Measurements from ENCODE around the gene DAAM2. TPM values are rescaled to one million over a fixed set of nuclear protein-coding genes. Genes with fewer than 3 reads are reported as not detected.

The DAAM2 gene
- polyA plus RNA-seq, 3 donors, result not detected

- no peaks in the 10 kb centered on the region for H3K4me1 Mint-ChIP-seq
- H3K9me3 Mint-ChIP-seq, result peaks cover 0 to 4% (median 0%) of the 10 kb centered on the region in 7 donors
- intact Hi-C loops (cut with micrococcal nuclease), result no loop called here
- H3K27me3 Mint-ChIP-seq (ENCODE audit: low read depth in 3 of 3), result peaks cover 0 to 14% (median 9%) of the 10 kb centered on the region in 3 donors
- H3K9me3 ChIP-seq (replicated peaks in 1 of 2; ENCODE audit: control insufficient read depth in 1 of 2, insufficient read depth in 1 of 2, low read length in 2 of 2), result no peaks in the 10 kb centered on the region
- no peaks in the 10 kb centered on the region for H4K20me1 ChIP-seq (ENCODE audit: insufficient read depth, low read length)
- DNase-seq, result no peak
- H3K79me2 ChIP-seq (ENCODE audit: insufficient read depth, low read length), result no peaks in the 10 kb centered on the region
- H3K4me3 Mint-ChIP-seq, result no peak overlapping the region
- no peak overlapping the region for H3K4me2 ChIP-seq (replicated peaks; ENCODE audit: extremely low read depth, low read length, poor library complexity, severe bottlenecking)
- no peak overlapping the region for H2AFZ ChIP-seq (ENCODE audit: insufficient read depth, low read depth, low read length, poor library complexity, severe bottlenecking)
- no peaks in the 10 kb centered on the region for H3K4me1 ChIP-seq (ENCODE audit: control insufficient read depth in 1 of 2, insufficient read depth in 2 of 2, low read length in 2 of 2)
- no peak overlapping the region for H3K27ac Mint-ChIP-seq
- no peaks in the 10 kb centered on the region for H3K36me3 ChIP-seq (replicated peaks in 1 of 2; ENCODE audit: control insufficient read depth in 1 of 2, insufficient read depth in 2 of 2, low read length in 2 of 2)
- TF ChIP-seq CTCF (IDR thresholded peaks at IDR 0.05), result no peak
- H3K9ac ChIP-seq (ENCODE audit: insufficient read depth, low read length, poor library complexity, severe bottlenecking), result no peak overlapping the region
- no peak overlapping the region for H3K4me3 ChIP-seq (replicated peaks in 1 of 3; ENCODE audit: low read depth in 2 of 3, low read length in 3 of 3)
- no peak overlapping the region for H3K27ac ChIP-seq (ENCODE audit: low read depth in 1 of 2, low read length in 2 of 2)
- no peaks in the 10 kb centered on the region for H3K36me3 Mint-ChIP-seq
- H3K27me3 ChIP-seq (ENCODE audit: control insufficient read depth in 2 of 2, insufficient read depth in 2 of 2, low read length in 2 of 2), result no peaks in the 10 kb centered on the region
- WGBS (ENCODE audit: insufficient coverage), result 78% methylated on average over 5 of the region's 5 CpGs
These were observed 92.5 kb downstream of the DAAM2 start for GRCh38 chr6:39884696-39885095.

- Histone ChIP-seq H3K9me3 (replicated peaks in 1 of 2; ENCODE audit: control insufficient read depth in 1 of 2, insufficient read depth in 1 of 2, low read length in 2 of 2) (no peaks in the 10 kb centered on the region), H4K20me1 (ENCODE audit: insufficient read depth, low read length) (no peaks in the 10 kb centered on the region), H3K27ac (ENCODE audit: low read depth in 1 of 2, low read length in 2 of 2) (no peak overlapping the region), H3K79me2 (ENCODE audit: insufficient read depth, low read length) (no peaks in the 10 kb centered on the region), H3K4me3 (replicated peaks in 1 of 3; ENCODE audit: low read depth in 2 of 3, low read length in 3 of 3) (no peak overlapping the region), H3K4me1 (ENCODE audit: control insufficient read depth in 1 of 2, insufficient read depth in 2 of 2, low read length in 2 of 2) (no peaks in the 10 kb centered on the region), H3K36me3 (replicated peaks in 1 of 2; ENCODE audit: control insufficient read depth in 1 of 2, insufficient read depth in 2 of 2, low read length in 2 of 2) (no peaks in the 10 kb centered on the region), H3K27me3 (ENCODE audit: control insufficient read depth in 2 of 2, insufficient read depth in 2 of 2, low read length in 2 of 2) (no peaks in the 10 kb centered on the region), H3K9ac (ENCODE audit: insufficient read depth, low read length, poor library complexity, severe bottlenecking) (no peak overlapping the region), H3K4me2 (replicated peaks; ENCODE audit: extremely low read depth, low read length, poor library complexity, severe bottlenecking) (no peak overlapping the region), H2AFZ (ENCODE audit: insufficient read depth, low read depth, low read length, poor library complexity, severe bottlenecking) (no peak overlapping the region)
- no peaks in the 10 kb centered on the region for H3K4me1 Mint-ChIP-seq
- no peak for DNase-seq
- no peak for TF ChIP-seq CTCF (IDR thresholded peaks at IDR 0.05)
- no peak overlapping the region for H3K4me3 Mint-ChIP-seq
- intact Hi-C loops (cut with micrococcal nuclease), result no loop called here
- H3K27ac Mint-ChIP-seq, result no peak overlapping the region
- H3K9me3 Mint-ChIP-seq, result peaks cover 0 to 4% (median 0%) of the 10 kb centered on the region in 7 donors
- H3K27me3 Mint-ChIP-seq (ENCODE audit: low read depth in 3 of 3), result peaks cover 0 to 14% (median 14%) of the 10 kb centered on the region in 3 donors
- 96% methylated on average over 6 of the region's 7 CpGs for WGBS (ENCODE audit: insufficient coverage)
- H3K36me3 Mint-ChIP-seq, result no peaks in the 10 kb centered on the region
These were observed 93.5 kb downstream of the DAAM2 start for GRCh38 chr6:39885691-39886090.

Measured in CD14-positive monocyte (primary cell).